Esophagus squamous epithelium (tissue), 5 donors: ENCODE measurements around the gene HHLA2. TPM values are rescaled to one million over a fixed set of nuclear protein-coding genes. Genes with fewer than 3 reads are reported as not detected.

Experiments used
- DNase-seq: peaks from one replicate; lab custom pipeline; 2025; lab: John Stamatoyannopoulos, UW
- H3K27ac ChIP-seq, 4 donors: fragments of 200-600 bp; sonication (generic); one replicate each; pipeline ENCODE4 v1.5.1; 2016 to 2019; ENCODE audit warnings: mild to moderate bottlenecking in 1 of 4
- H3K27me3 ChIP-seq, 4 donors: fragments of 200-600 bp; sonication (generic); 1 replicate in 3 of 4; 2 replicates in 1 of 4; pipeline versions ENCODE4 v1.5.1 to v1.6.0; 2017 to 2021; ENCODE audit warnings: antibody characterized with exemption in 1 of 4
- H3K36me3 ChIP-seq, 3 donors: fragments of 200-600 bp; sonication (generic); one replicate each; pipeline ENCODE4 v1.5.1; 2016 to 2019
- H3K4me1 ChIP-seq, 3 donors: fragments of 200-600 bp; sonication (generic); one replicate each; pipeline ENCODE4 v1.5.1; 2017 to 2019
- H3K4me3 ChIP-seq, 4 donors: fragments of 200-600 bp; sonication (generic); 1 replicate in 3 of 4; 2 replicates in 1 of 4; pipeline ENCODE4 v1.5.1; 2016 to 2019; ENCODE audit warnings: mild to moderate bottlenecking in 2 of 4, moderate library complexity in 1 of 4
- H3K9me3 ChIP-seq, 3 donors: fragments of 200-600 bp; sonication (generic); one replicate each; pipeline ENCODE4 v1.5.1; 2016 to 2019
- POLR2A ChIP-seq, 4 donors: fragments of 450-650 bp; IDR thresholded peaks; one replicate each; pipeline ENCODE4 v1.6.1; 2017; ENCODE audit warnings: antibody characterized with exemption in 4 of 4, mild to moderate bottlenecking in 4 of 4, moderate library complexity in 3 of 4
- WGBS, 2 donors: methylation state at CpG; one replicate each; pipeline ENCODE4 v1.1.5; 2018; 5-methylcytosine and 5-hydroxymethylcytosine counted together
- intact Hi-C: fragments of 100-400 bp; cut with DNase I; formaldehyde crosslinking; loops from one replicate; pipeline ENCODE4 v1.15.0; 2022
- total RNA-seq, 4 donors: library from RNA; depleted of rRNA; stranded (reverse); fragments of >200 nt; gene quantifications; one replicate each; pipeline ENCODE4 v1.1.0, GENCODE V29; 2016
- TF ChIP-seq, protein P1 (sequence below), 6 experiments: fragments of 450-650 bp in 4 of 6; fragments of 200-600 bp in 2 of 6; sonication (generic) in 2 of 6; IDR thresholded peaks; one replicate each; pipeline ENCODE4 v1.5.1; 2016 to 2019; ENCODE audit warnings: antibody characterized with exemption in 6 of 6, mild to moderate bottlenecking in 4 of 6, moderate library complexity in 4 of 6
- donor health status: DM: yes; HTN: yes; CAD: no.

HHLA2 gene
- total RNA-seq, 4 donors from 2014 or later, result not detected

- intact Hi-C loops, result no loop called here
- Histone ChIP-seq H3K4me3 (no peak overlapping the region), H3K9me3 (no peaks in the 10 kb centered on the region), H3K27ac (no peak overlapping the region), H3K36me3 (no peaks in the 10 kb centered on the region), H3K4me1 (peaks cover 0 to 26% (median 4%) of the 10 kb centered on the region in 3 donors), H3K27me3 (no peaks in the 10 kb centered on the region)
- TF ChIP-seq, protein P1, sequence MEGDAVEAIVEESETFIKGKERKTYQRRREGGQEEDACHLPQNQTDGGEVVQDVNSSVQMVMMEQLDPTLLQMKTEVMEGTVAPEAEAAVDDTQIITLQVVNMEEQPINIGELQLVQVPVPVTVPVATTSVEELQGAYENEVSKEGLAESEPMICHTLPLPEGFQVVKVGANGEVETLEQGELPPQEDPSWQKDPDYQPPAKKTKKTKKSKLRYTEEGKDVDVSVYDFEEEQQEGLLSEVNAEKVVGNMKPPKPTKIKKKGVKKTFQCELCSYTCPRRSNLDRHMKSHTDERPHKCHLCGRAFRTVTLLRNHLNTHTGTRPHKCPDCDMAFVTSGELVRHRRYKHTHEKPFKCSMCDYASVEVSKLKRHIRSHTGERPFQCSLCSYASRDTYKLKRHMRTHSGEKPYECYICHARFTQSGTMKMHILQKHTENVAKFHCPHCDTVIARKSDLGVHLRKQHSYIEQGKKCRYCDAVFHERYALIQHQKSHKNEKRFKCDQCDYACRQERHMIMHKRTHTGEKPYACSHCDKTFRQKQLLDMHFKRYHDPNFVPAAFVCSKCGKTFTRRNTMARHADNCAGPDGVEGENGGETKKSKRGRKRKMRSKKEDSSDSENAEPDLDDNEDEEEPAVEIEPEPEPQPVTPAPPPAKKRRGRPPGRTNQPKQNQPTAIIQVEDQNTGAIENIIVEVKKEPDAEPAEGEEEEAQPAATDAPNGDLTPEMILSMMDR (IDR thresholded peaks at IDR 0.05), result no peak
- TF ChIP-seq POLR2A (IDR thresholded peaks at IDR 0.05), result no peak
- no peak for DNase-seq
- 50 to 70% methylated on average over 1 of the region's 2 CpGs for WGBS, 2 donors
Observed at GRCh38 chr3:108394016-108394415, 97.7 kb downstream of the HHLA2 start.

- intact Hi-C loops, result no loop called here
- H3K4me3 ChIP-seq, result no peak overlapping the region
- H3K36me3 ChIP-seq, result no peaks in the 10 kb centered on the region
- 37 to 65% methylated on average over 3 of the region's 3 CpGs for WGBS, 2 donors
- H3K9me3 ChIP-seq, result no peaks in the 10 kb centered on the region
- TF ChIP-seq POLR2A (IDR thresholded peaks at IDR 0.05), result no peak
- TF ChIP-seq, protein P1 (IDR thresholded peaks at IDR 0.05), result no peak
- H3K4me1 ChIP-seq, result peaks cover 0 to 23% (median 4%) of the 10 kb centered on the region in 3 donors
- no peaks in the 10 kb centered on the region for H3K27me3 ChIP-seq
- no peak overlapping the region for H3K27ac ChIP-seq
- no peak for DNase-seq
Observed at GRCh38 chr3:108394563-108394962, 98.2 kb downstream of the HHLA2 start.

DNA sequence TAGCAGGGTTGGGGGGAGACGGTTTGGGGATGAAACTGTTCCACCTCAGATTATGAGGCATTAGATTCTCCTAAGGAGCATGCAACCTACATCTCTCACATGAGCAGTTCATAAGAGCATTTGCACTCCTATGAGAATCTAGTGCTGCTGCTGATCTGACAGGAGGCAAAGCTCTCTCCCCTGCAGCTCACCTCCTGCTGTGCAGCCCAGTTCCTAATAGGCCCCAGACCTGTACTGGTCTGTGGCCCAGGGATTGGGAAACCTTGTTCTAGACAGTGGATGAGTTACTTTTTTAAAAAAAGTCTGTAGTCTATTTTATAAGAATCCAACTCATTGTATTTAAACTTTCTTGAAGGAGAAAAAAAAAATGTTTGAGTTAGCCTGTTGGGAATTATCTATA is 100.0 kb downstream of the HHLA2 start:
- DNase-seq, result no peak
- WGBS, 2 donors, result 100% methylated on average over 1 of the region's 1 CpG
- intact Hi-C loops, result no loop called here
- Histone ChIP-seq H3K4me1 (peaks cover 0 to 16% (median 4%) of the 10 kb centered on the region in 3 donors), H3K9me3 (no peaks in the 10 kb centered on the region), H3K27me3 (no peaks in the 10 kb centered on the region), H3K4me3 (no peak overlapping the region), H3K27ac (no peak overlapping the region), H3K36me3 (no peaks in the 10 kb centered on the region)
- TF ChIP-seq POLR2A (IDR thresholded peaks at IDR 0.05), result no peak
- TF ChIP-seq, protein P1 (IDR thresholded peaks at IDR 0.05), result no peak

- TF ChIP-seq, protein P1 (IDR thresholded peaks at IDR 0.05), result no peak
- no peak for TF ChIP-seq POLR2A (IDR thresholded peaks at IDR 0.05)
- no peak overlapping the region for H3K4me3 ChIP-seq
- H3K27ac ChIP-seq, result no peak overlapping the region
- no peaks in the 10 kb centered on the region for H3K36me3 ChIP-seq
- intact Hi-C loops, result no loop called here
- H3K27me3 ChIP-seq, result no peaks in the 10 kb centered on the region
- H3K4me1 ChIP-seq, result peaks cover 0 to 1% (median 0%) of the 10 kb centered on the region in 3 donors
- no peak for DNase-seq
- H3K9me3 ChIP-seq, result no peaks in the 10 kb centered on the region
- 95% methylated on average over 4 to 6 of the region's 6 CpGs for WGBS, 2 donors
Observed at GRCh38 chr3:108398510-108398909, 102.2 kb downstream of the HHLA2 start.

- TF ChIP-seq, protein P1 (IDR thresholded peaks at IDR 0.05), result no peak
- no peak for TF ChIP-seq POLR2A (IDR thresholded peaks at IDR 0.05)
- WGBS, 2 donors, result 86 to 87% methylated on average over 2 of the region's 2 CpGs
- DNase-seq, result no peak
- no peak overlapping the region for H3K4me3 ChIP-seq
- intact Hi-C loops, result no loop called here
- no peak overlapping the region for H3K27ac ChIP-seq
- peaks cover 0 to 19% (median 0%) of the 10 kb centered on the region in 3 donors for H3K4me1 ChIP-seq
- H3K27me3 ChIP-seq, result no peaks in the 10 kb centered on the region
- no peaks in the 10 kb centered on the region for H3K36me3 ChIP-seq
- H3K9me3 ChIP-seq, result no peaks in the 10 kb centered on the region
Observed at GRCh38 chr3:108401836-108402235, 105.5 kb downstream of the HHLA2 start.
